WI38 (cell line): ENCODE measurements around the gene GPC1.

Experiments used
- H3K4me3 ChIP-seq: 2 replicates; pipeline ENCODE4 v1.5.1; 2011; ENCODE audit warnings: low read depth, mild to moderate bottlenecking, control low read depth, low read length
- TF ChIP-seq, protein P1 (sequence below): IDR thresholded peaks from 2 replicates; pipeline ENCODE4 v1.5.1; 2012; ENCODE audit warnings: low read depth, mild to moderate bottlenecking, control low read depth, low read length

GPC1 gene

DNA sequence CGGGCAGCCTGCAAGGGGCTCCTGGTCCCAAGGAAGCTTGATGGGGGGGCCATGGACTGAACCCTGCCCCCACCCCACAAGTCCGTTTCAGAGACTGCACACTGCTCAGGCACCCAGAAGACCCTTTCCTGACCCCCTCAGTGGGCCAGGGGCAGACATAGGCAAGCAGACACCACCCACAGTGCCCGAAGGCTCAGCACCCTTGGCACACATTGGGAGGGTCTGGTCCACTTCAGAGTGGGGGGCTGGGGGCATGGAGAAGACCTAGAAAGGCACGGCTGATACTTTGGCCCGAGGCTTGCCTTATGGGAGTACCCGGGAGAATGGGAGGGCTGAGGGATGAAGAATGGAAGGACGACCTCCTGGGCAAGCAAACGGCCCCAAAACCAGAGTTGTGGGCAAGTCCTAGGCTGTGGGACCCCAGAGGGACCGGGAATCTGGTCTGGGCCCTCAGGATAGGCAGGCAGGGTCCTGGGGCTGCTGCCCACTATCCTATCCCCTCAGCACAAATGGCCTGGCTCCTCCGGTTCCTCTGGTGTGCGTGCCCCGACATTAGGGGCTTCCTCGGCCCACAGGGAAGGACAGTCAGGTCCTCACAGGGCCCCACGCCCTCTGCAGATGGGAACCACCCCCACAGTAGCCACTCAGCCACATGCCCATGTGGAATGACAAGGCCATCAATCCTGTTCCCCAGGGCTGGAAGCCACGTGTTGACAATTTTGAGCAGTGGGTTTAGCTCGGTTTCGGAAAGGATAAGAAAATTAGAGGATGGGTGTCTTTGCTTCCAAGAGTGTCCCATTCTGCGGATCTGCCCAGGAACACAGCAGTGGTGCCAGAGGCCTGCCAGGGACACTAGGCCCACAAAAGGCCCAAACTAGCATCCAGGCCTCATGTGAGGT is 15.0 kb upstream of the GPC1 start:
- H3K4me3 ChIP-seq = no peak overlapping the region
- TF ChIP-seq, protein P1, sequence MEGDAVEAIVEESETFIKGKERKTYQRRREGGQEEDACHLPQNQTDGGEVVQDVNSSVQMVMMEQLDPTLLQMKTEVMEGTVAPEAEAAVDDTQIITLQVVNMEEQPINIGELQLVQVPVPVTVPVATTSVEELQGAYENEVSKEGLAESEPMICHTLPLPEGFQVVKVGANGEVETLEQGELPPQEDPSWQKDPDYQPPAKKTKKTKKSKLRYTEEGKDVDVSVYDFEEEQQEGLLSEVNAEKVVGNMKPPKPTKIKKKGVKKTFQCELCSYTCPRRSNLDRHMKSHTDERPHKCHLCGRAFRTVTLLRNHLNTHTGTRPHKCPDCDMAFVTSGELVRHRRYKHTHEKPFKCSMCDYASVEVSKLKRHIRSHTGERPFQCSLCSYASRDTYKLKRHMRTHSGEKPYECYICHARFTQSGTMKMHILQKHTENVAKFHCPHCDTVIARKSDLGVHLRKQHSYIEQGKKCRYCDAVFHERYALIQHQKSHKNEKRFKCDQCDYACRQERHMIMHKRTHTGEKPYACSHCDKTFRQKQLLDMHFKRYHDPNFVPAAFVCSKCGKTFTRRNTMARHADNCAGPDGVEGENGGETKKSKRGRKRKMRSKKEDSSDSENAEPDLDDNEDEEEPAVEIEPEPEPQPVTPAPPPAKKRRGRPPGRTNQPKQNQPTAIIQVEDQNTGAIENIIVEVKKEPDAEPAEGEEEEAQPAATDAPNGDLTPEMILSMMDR = no peak

DNA sequence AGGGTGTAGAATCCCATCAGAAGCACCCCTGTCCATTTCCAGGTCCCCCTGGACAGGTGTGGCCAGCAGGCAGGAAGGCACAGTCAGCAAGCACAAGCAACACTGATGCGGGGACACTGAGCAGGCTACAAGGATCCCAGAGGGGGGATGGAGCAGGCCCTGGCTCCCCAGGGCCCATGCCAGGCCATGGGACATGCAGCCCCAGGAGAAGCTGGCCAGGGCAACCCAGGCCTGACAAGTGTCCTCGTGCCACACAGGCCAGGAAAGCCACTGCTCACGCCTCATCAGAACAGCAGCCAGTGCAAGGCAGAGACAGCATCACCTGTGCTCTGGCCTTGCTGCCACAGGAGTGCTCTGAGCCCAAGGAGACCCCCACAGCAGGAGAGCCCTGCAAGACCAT is 14.1 kb upstream of the GPC1 start:
- H3K4me3 ChIP-seq = no peak overlapping the region
- TF ChIP-seq, protein P1 = no peak

DNA sequence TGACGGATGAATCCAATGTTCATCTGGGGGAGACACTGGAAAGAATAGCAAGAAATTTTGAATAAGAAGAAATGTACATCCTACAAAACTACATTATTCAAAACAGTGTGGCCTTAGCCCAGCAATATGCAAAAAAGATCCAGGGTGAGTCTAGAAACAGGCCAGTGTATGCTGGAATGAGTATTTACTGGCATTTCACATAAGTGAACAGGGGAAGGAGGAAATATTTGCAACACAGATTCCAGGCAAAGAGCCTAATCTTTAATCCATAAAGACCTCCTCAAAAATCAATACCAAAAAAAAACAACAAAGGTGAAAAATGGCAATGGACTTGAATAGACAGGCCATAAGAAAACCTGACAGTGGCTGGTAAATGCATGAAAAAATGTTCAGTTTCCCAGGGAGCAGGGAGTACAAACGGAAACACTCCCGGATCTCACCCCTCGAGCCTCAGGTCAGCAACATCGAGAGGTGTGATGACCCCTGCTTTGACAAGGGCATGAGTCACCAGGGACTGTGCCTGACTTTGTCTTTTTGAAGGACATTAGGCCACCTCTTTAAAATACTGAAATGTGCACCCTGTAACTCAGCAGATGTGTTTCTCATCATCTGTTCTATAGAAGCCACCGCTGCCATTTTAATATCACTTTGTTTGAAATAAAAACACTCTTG is 12.7 kb upstream of the GPC1 start:
- H3K4me3 ChIP-seq = no peak overlapping the region

DNA sequence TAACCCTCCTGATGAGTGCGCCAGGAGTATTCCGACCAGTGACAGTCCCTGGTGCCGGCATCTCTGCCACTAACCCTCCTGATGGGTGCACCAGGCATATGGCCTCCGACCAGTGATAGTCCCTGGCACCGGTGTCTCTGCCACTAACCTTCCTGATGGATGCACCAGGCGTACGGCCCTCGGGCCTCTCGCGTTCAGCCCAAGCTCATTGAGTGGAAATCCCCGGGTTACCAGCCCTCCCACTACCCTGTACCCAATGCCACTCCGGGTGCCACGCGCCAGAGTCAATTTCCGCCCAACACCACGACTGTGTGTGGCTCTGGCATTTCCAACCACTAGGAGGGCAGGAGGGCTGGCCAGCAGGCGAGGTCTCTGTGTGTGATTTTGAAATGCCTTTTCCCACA is 11.7 kb upstream of the GPC1 start:
- H3K4me3 ChIP-seq = no peak overlapping the region
- TF ChIP-seq, protein P1 = no peak

More for the DNA sequence above, 12.7 kb upstream of the GPC1 start:
- TF ChIP-seq, protein P1 = no peak

DNA sequence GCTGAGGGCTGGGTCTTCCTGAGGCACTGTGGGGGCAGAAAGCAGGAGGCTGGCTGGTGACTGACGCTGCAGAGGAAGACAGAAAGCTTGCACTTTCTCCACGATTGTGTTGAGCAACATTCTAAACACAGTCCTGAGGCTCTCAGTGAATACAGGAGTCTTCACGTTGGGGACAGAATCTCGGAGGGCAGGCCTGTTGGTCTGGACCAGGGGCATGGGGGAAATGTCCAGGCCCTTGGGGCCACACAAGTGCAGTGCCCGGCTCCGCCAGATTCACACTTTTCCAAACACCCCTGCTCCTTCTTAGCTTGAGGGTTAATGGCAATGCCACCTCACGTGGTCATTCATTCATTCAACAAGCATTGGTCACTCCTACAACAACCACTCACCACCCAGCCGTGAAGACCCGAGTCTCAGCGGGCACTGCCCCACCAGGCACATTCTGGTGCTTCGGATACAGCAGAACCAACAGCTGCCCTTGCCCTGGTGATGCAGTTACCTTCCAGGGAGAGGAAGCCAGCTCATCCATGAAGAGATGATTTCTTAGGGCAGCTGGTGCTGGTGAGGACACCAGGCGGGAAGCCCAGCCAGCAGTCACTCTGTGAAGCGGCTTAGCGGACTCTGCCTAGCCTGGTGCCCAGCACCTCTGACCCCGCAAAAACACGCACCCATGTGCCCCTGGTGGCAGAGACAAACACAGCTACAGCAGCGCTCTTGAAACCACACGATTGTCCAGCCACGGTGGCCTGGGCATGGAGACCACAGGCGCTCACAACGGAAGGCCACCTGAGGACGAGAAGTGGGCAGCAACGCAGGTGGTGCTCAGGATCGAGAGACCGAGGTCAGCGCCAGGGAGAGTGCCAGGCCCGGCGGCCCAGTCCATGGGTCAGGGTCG is 10.9 kb upstream of the GPC1 start:
- TF ChIP-seq, protein P1 = no peak
- no peak overlapping the region for H3K4me3 ChIP-seq

DNA sequence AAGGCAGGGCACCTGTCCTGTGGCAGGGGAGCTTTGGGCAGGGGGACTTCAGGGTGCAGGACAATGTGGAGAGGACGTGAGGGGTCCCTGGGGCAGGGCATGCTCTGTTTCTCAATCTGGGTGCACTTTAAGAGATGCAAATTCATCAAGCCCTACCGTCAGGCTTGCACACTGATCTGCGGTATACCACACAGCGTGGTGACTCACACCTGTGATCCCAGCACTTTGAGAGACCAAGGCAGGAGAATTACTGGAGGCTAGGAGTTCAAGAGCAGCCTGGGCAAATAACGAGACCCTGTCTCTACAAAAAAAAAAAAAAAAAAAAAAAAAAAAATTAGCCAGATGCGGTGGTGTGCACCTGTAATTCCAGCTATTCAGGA is 10.2 kb upstream of the GPC1 start:
- H3K4me3 ChIP-seq = no peak overlapping the region
- TF ChIP-seq, protein P1 = no peak
